Mesodermal cell (in vitro differentiated cells): ENCODE measurements around the gene SCAND1.

Experiments used
- H3K27ac ChIP-seq: 2 replicates; pipeline ENCODE4 v1.7.0; 2013; ENCODE audit warnings: mild to moderate bottlenecking, low read depth, low read length, moderate library complexity; ENCODE audit not compliant: severe bottlenecking
- H3K36me3 ChIP-seq: 2 replicates; pipeline ENCODE4 v1.7.1; 2013; ENCODE audit warnings: mild to moderate bottlenecking, low read length, moderate library complexity; ENCODE audit not compliant: control insufficient read depth, insufficient read depth
- H3K4me1 ChIP-seq: one replicate; pipeline ENCODE4 v1.7.1; 2013; ENCODE audit warnings: mild to moderate bottlenecking, low read length; ENCODE audit not compliant: insufficient read depth, control insufficient read depth, poor library complexity, severe bottlenecking
- H3K4me3 ChIP-seq: 2 replicates; pipeline ENCODE4 v1.7.0; 2013; ENCODE audit warnings: low read length, control low read depth, mild to moderate bottlenecking; ENCODE audit not compliant: insufficient read depth, poor library complexity, severe bottlenecking; ENCODE audit errors: extremely low read depth
- H3K9me3 ChIP-seq: 2 replicates; pipeline ENCODE4 v1.7.1; 2013; ENCODE audit warnings: mild to moderate bottlenecking, low read length, moderate library complexity; ENCODE audit not compliant: control insufficient read depth
- WGBS, 2 experiments: methylation state at CpG; one replicate each; pipeline ENCODE4 v1.1.5; 2013; ENCODE audit warnings: missing lambda C conversion rate in 2 of 2; ENCODE audit not compliant: insufficient coverage in 2 of 2; 5-methylcytosine and 5-hydroxymethylcytosine counted together

The SCAND1 gene

GRCh38 chr20:35984382-35984781, 30.1 kb upstream of the SCAND1 start:
- Histone ChIP-seq H3K4me3 (no peak overlapping the region), H3K27ac (no peak overlapping the region), H3K4me1 (no peaks in the 10 kb centered on the region), H3K36me3 (no peaks in the 10 kb centered on the region), H3K9me3 (no peaks in the 10 kb centered on the region)
- 90 to 92% methylated on average over 4 to 5 of the region's 6 CpGs for WGBS, 2 experiments

- H3K4me3 ChIP-seq = no peak overlapping the region
- WGBS, 2 experiments = 82 to 86% methylated on average over 2 to 3 of the region's 3 CpGs
Observed at GRCh38 chr20:35981969-35982368, 27.7 kb upstream of the SCAND1 start.

GRCh38 chr20:35979544-35979943, 25.2 kb upstream of the SCAND1 start:
- no peaks in the 10 kb centered on the region for H3K36me3 ChIP-seq
- WGBS, 2 experiments = 74 to 85% methylated on average over 5 of the region's 5 CpGs
- H3K27ac ChIP-seq = no peak overlapping the region
- H3K4me1 ChIP-seq = no peaks in the 10 kb centered on the region
- H3K4me3 ChIP-seq = no peak overlapping the region
- no peaks in the 10 kb centered on the region for H3K9me3 ChIP-seq

More at GRCh38 chr20:35981969-35982368, 27.7 kb upstream of the SCAND1 start:
- H3K4me1 ChIP-seq = no peaks in the 10 kb centered on the region
- no peaks in the 10 kb centered on the region for H3K36me3 ChIP-seq
- H3K9me3 ChIP-seq = no peaks in the 10 kb centered on the region
- H3K27ac ChIP-seq = no peak overlapping the region

- no peak overlapping the region for H3K27ac ChIP-seq
- no peaks in the 10 kb centered on the region for H3K4me1 ChIP-seq
- H3K36me3 ChIP-seq = no peaks in the 10 kb centered on the region
- no peaks in the 10 kb centered on the region for H3K9me3 ChIP-seq
- WGBS, 2 experiments = 89 to 100% methylated on average over 2 to 7 of the region's 9 CpGs
- H3K4me3 ChIP-seq = no peak overlapping the region
Observed at GRCh38 chr20:35978041-35978513, 23.8 kb upstream of the SCAND1 start.

- H3K4me1 ChIP-seq = no peaks in the 10 kb centered on the region
- H3K4me3 ChIP-seq = no peak overlapping the region
- H3K36me3 ChIP-seq = no peaks in the 10 kb centered on the region
- no peaks in the 10 kb centered on the region for H3K9me3 ChIP-seq
- H3K27ac ChIP-seq = no peak overlapping the region
- 84 to 86% methylated on average over 8 to 9 of the region's 9 CpGs for WGBS, 2 experiments
Observed at GRCh38 chr20:35975576-35976373, 21.5 kb upstream of the SCAND1 start.

- H3K4me3 ChIP-seq = no peak overlapping the region
- WGBS, 2 experiments = 69 to 88% methylated on average over 2 to 4 of the region's 4 CpGs
- no peaks in the 10 kb centered on the region for H3K36me3 ChIP-seq
- H3K4me1 ChIP-seq = no peaks in the 10 kb centered on the region
- H3K9me3 ChIP-seq = no peaks in the 10 kb centered on the region
- H3K27ac ChIP-seq = no peak overlapping the region
Observed at GRCh38 chr20:35974256-35974655, 20.0 kb upstream of the SCAND1 start.

GRCh38 chr20:35972462-35972861, 18.2 kb upstream of the SCAND1 start:
- Histone ChIP-seq H3K4me1 (no peaks in the 10 kb centered on the region), H3K27ac (no peak overlapping the region), H3K9me3 (no peaks in the 10 kb centered on the region), H3K4me3 (no peak overlapping the region), H3K36me3 (no peaks in the 10 kb centered on the region)
- 90 to 96% methylated on average over 4 of the region's 4 CpGs for WGBS, 2 experiments

GRCh38 chr20:35971981-35972380, 17.7 kb upstream of the SCAND1 start:
- 92 to 94% methylated on average over 1 of the region's 2 CpGs for WGBS, 2 experiments

GRCh38 chr20:35968930-35969329, 14.6 kb upstream of the SCAND1 start:
- no peaks in the 10 kb centered on the region for H3K36me3 ChIP-seq
- no peak overlapping the region for H3K4me3 ChIP-seq
- H3K27ac ChIP-seq = no peak overlapping the region
- no CpG with 5 or more reads among the region's 1 CpG for WGBS, 2 experiments
- no peaks in the 10 kb centered on the region for H3K4me1 ChIP-seq
- no peaks in the 10 kb centered on the region for H3K9me3 ChIP-seq

More at GRCh38 chr20:35971981-35972380, 17.7 kb upstream of the SCAND1 start:
- no peak overlapping the region for H3K4me3 ChIP-seq
- H3K27ac ChIP-seq = no peak overlapping the region
- no peaks in the 10 kb centered on the region for H3K9me3 ChIP-seq
- no peaks in the 10 kb centered on the region for H3K4me1 ChIP-seq
- H3K36me3 ChIP-seq = no peaks in the 10 kb centered on the region

GRCh38 chr20:35967979-35968640, 13.8 kb upstream of the SCAND1 start, which contains the start of gene CNBD2:
CNBD2 (plus strand) TSS chr20:35968590; CDS start chr20:35968763, 173 bp downstream.
- 92% methylated on average over 2 of the region's 3 CpGs; no CpG with 5 or more reads in 1 of the 2 experiments for WGBS, 2 experiments
- Histone ChIP-seq H3K36me3 (no peaks in the 10 kb centered on the region), H3K4me1 (no peaks in the 10 kb centered on the region), H3K9me3 (no peaks in the 10 kb centered on the region), H3K27ac (no peak within 1 kb of the TSS), H3K4me3 (no peak within 1 kb of the TSS)

GRCh38 chr20:35963878-35964277, 9.6 kb upstream of the SCAND1 start:
- Histone ChIP-seq H3K4me1 (no peaks in the 10 kb centered on the region), H3K4me3 (no peak overlapping the region), H3K27ac (no peak overlapping the region), H3K9me3 (no peaks in the 10 kb centered on the region), H3K36me3 (no peaks in the 10 kb centered on the region)
- WGBS, 2 experiments = 90 to 96% methylated on average over 4 of the region's 4 CpGs
